Medulla oblongata (tissue), 1 donor: ENCODE measurements around the gene PDCD4.

ENCODE experiments used
- DNase-seq: peaks from one replicate; pipeline ENCODE4 v3.0.0-alpha.2; 2015; ENCODE audit errors: extremely low spot score

PDCD4 gene

DNA sequence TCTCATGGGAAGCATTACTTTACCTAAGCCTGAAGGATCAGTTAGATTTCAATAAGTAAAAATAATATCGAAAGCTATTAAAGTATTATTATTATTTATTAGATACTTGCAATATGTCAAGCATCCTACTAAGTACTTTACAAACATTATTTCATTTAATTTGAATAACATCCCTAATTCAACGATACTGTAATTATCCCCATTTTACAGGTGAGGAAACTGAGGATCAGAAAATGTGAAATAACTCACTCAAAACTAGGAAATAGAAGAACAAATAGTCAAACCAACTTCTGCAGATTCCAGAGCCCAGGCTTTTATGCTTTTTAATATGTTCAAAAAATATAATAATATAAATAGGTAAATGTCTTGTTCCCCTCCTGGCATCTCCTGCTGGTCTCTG, 10.3 kb upstream of the PDCD4 start:
- no peak for DNase-seq

DNA sequence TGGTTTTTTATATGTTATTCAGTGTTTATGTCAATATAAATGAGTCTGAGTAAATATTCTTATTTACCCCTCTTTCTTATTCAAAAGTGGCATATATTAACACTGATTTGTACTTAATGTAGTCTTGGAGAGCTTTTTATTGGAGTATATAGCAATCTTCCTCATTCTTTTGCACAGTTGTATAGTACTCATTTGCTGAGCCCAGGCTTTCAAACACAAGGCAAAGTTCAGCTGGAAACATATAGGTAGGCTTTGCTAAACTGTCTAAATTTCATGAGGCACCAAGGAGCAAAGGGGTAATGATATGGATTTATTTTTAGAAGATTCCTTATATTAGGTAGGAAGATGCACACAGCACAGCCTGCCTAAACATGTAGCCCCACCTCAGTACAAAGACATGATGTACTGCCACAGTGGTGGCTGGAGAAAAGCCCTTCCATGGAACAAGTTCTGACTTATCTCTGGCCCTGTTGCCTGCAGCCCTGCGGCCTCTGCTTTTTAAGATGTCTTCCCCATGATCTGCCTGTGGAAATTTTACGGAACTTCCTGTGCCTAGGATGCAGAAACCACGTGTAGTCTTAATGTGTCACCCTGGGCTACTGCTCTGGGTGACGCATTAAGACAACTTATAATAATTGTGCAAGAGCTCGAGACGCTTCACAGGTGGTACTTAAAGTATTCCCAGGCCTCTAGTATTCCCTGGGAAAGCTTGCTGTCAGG, 9.6 kb upstream of the PDCD4 start:
- DNase-seq: no peak

DNA sequence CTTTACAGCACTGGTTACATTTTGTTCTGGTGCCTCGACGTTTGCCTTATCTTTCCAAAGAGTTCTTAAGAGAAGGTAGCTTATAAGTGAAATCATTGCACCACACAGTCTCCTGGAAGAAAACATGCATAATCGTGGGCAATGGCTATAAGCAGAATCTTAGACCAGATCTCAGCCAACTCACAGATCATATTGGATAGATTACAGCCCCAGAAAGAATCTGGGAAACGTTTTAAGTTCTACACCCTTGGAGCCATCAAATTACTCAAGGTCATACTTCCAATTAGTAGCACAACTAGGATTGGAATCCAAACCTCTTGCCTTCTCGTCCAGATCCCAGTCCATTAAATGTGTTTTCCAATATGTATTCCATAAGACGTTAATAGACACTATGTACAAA, 8.8 kb upstream of the PDCD4 start:
- DNase-seq: no peak

DNA sequence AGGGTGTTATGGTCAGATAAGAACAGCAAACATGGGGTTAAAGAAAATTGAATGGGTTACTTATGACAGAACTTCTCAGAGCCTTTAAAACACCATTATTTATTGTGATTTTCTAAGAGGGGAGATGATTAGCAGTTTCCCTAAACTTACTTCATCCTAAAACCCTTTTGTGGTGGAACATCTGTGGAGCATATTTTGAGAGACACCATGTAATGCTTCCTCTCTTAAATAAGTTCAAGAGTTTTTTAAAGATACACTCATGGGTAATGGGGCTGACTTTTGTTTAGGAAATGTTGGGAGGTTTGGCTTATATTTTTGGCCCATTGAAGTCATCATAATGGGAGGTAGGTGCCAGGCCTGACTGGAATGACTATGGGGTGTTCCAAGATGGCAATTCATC, 8.4 kb upstream of the PDCD4 start:
- no peak for DNase-seq

DNA sequence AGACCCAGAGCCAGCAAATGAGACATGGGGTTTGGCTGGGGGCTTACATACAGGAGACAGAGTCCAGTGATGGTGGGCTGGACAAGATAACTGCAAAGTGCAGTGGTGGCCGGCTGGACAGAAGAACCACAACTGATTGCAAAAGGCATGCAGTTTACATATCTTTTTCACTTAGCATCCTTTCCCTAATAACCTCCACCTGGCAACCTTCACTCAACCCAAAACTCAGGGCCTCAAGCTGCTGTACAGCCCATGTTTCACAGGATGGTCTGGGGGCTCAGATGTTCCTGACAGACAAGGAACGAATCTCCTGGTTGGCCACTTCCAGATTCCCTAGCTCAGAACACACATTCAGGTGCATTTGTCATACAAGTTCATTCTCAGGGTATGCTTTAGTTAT, 7.8 kb upstream of the PDCD4 start:
- DNase-seq: no peak

DNA sequence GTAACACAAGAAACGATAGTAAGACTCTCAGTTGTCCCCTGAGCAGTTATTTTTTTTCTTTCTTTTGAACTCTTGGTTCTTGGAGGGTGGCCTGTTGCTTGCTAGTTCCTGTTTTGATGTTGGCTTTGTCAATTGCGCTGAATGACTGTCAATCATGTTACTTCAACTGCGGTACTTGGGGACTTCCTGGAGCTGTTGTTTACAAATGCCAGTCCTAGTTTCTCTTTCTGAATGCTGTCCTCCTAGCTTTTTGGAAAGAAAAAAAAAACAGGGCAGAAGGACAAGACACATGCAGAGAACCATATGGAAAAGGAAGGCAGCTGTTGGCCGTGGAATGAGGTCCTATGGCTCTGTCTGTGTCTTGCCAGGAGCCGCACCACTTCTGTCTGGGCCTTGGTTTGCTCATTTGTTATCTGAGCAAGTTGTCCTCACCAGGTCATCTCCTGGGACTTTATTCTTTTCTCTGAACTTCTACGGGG, 7.0 kb upstream of the PDCD4 start:
- DNase-seq: peak; percentile 77

DNA sequence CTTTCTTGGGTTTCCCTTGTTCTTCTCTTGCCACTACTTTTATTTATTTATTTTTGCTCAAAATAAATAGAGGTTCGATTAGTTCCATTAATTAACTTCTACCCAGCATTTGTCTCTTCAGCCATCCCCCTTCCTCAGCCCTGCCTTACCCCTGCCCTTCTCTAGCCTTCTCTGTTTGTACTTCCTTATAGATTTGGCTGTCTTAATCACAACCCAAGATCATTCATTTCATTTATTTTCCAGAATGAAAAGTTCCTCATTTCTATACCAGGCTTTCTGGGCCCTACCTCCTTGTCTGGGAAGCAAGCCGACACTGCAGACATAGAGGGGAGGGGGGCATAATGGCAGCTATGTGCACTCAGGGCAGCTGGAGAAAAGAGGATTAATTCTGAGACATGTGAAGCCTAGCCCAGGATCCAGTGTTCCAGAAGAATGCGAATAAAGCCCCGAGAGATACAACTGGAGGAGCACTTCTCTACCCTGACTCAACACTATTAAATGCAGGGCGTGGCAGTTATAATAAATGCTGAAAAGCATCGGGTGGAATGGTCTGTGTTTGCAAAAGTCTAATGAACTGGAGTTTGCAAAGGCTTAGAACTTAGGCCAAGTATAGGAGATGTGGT, 6.4 kb upstream of the PDCD4 start:
- DNase-seq: no peak

DNA sequence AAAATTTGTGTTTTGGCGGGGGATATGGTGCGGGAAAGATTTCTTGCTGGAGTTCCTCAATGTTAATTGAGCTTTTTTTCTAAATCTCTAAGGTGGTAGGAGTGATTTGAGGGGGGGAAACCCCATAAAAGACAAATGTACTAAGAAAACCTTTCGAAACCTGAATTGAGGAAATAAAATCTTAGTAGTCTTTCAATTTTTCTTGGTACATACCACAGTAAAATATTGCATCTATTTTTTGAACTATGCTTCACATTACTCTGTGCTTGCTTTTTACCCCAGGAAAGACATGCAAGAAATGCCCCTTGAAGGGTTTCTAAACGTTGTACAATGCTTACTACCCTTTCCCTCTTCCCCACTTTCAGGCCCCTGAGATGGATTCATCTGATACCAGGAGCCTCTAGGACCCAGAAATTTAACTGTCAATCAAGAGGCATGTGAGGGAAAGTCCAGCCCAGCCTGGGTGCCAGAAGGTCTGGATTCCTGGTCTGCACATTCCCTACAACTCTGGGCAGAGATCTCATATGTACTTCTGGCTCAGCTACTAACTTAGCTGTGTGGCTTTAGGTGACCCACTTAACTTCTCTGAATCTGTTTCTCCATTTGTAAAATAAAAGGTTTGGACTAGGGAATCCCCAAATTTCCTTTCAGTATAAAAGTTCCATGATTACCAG, 5.8 kb upstream of the PDCD4 start:
- DNase-seq: no peak

DNA sequence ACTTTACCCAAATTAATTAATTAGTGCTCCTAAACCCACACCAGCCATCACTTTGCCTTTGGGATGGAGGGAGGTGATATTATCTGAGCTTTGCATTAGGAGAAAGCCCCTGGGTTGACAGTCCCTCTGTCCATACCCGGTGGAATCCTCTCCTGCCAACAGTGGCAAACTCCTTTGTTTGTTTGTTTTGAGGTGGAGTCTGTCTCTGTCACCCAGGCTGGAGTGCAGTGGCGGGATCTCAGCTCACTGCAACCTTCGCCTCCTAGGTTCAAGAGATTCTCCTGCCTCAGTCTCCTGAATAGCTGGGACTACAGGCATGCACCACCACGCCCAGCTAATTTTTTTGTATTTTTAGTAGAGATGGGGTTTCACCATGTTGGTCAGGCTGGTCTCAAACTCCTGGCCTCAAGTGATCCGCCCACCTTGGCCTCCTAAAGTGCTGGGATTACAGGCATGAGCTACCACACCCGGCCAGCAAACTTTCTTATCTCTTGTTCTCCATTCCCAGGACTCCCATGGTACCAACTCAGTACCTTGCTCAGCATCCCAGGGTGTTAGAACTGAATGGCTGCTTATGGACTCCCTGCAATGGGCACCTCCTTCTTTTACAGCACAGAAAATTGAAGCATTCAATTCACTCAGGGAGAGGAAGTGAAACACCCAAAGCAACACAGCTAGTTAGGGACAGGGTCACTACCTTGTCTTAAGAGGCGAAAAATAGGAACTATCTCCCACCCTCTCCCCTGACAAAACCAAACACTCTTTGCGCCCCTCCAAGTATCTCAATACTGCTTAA, 4.5 kb upstream of the PDCD4 start:
- peak; percentile 50 for DNase-seq

DNA sequence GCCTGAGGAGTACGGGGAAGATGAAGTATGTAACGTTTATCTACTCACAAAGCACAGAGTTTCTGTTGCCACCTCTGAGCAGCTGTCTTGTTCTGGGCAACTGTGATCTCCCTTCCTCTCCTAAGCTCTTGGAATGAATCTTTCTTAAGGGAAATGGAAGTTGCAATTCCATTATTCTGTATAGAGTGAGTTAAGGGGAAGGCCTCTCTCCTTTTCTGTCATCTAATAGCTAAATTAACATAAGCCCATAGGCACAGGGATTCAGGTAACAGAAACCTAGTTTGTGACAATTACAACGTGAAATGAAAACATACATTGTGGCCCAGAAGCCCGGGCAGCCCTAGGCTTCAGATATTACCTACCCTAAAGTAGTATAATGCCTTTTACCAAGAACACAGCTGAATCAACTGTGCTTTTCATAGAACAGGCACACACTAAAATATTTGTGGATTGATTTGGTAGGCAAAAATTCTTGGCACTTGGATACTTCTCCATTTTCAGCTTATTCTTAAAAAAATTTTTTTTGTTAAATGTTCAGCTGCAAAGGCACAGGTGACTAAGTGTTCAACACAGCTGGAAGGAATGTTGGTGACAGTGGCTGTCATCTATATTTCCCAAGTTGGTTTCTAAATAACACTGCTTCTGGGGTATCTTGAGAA, 3.8 kb upstream of the PDCD4 start:
- no peak for DNase-seq

DNA sequence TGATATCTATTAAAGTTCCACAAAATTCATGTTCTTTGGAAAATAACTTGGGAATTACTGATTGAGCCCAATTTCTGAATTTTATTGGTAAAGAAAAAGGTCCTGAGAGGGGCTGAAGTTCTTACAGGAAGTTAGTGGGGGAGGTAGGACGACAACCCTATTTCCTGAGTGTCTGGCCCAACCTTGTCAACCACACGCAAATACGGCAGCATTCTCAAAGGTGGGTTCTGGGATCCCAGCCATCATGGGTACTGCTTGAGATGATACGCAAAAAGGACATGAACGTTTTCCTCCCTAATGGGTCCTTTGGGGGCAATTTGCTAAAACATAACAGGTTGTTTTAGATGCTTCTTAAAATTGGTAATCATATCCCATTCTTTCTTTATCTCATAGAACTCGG, 2.7 kb upstream of the PDCD4 start:
- DNase-seq: no peak

DNA sequence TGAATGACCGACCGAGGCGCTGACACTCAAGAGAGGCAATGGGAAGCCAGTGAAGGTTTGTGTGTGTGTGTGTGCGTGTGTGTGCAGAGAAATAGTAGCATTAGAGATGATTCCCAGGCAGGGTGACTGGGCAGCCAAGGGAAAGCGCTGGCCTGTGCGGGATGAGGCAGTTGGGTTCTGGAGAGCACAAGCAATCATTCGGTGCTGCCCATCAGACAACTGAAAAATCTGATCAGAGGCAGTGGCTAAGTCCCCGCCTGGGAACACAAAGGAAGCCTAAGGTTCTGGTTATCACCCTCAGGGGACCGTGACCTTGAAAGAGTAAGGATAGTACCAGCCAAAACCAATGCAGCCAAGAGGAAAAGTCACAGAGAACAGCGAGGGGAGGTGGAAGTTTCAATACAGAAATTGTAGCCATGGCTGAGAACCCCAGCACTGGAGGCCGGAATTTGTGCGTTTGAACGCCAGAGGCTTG, 868 bp upstream of the PDCD4 start:
- DNase-seq: no peak

DNA sequence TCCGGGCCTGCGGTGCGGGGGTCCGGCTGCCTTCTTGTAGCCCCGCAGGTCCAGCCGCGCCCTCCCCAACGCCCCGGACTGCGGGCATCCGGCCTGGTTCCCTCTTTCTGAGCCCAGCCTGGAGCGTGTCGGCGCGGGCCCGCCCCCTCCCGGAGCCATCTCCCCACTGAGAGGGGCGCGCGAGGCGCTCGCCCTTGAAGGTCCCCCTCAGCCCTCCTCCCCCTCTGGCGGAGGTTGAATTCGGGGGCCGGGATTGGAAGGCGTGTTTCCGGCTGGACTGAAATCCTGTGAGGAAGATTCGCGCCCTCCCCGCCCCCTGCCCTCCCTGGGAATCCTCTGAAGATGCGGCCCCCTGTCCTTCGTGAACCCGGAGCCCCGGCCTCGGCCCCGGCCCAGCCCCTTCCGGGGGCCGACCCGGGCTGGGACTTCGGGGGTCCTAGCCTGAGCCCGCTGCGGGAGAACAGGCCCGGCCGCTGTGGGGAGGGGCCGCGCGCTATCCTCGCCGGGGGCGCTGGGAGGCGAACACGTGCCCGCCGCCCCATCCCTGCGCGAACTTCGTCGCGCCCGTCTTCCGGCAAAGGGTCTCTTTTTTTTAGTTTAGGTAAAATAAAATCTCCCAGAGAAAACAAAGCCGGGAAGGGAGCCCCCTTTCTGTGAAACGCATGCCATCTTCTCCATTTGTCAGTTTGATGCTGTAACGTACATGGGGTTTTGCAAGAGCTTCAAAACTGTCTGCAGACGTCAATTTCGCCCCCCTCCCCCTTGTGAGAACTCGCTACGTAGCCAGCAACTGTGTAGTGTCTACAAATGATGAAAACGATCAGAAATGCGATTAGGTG, 636 bp downstream of the PDCD4 start:
- peak; percentile 76 for DNase-seq

DNA sequence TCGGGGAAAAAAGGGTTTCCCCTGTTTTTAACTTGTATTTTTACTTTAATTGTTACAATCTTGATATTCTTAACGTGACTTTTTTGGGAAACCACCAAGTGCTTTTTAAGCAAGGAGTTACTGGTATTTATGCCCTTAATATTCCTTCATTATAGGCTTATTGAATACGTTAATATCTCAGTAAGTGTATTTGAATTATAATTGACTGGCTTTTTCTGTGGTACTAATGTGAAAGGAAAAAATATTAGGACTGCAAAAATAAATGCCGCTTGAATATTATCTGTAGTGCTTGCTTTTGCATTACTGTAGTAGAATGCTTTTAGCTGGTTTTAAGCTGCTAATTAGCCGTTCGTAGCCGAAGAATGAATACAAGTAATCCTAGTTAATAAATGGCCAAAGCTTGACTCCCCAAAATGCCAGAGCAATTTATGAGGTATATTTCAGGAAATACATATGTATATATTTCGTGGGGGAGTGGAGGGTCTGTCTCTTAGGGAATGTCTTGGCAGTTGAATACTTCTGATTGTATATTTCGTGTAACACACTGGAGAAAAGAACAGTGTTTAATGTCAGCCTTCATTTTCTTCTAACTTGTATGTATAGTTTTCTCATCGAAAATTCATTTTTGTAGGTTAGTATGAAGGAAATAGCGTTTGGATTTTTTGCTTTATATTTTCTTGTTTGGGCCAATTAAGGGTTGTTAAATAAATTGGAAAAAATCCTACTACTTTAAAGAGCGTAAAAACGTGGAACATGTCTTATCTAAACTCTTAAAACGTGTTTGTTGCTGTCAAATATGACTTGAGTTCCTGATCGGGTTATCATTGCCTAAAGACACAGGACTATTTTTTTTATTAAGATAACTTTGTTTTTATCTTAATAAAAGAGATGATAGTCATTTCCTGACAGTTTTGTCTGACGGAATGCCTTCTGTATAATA, 1.5 kb downstream of the PDCD4 start:
- peak; percentile 22 for DNase-seq

DNA sequence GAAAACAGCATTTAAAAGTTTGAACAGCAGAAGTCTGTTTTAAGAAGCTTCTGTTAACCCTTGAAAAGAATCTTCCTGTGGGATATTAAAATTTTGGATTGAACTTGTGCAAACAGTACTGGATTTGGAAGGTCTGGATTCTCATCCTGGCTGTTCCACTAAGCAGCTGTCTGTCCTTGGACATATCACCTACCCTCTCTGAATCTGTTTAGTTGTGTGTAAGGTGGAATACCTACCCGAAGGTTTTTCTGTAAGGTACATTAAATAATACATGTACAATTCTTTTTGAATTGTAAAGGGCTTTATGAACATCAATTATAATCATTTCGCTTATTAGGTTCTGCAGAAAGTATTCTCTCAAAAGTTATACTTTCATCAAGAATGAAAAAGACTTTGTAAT, 2.2 kb downstream of the PDCD4 start:
- no peak for DNase-seq

DNA sequence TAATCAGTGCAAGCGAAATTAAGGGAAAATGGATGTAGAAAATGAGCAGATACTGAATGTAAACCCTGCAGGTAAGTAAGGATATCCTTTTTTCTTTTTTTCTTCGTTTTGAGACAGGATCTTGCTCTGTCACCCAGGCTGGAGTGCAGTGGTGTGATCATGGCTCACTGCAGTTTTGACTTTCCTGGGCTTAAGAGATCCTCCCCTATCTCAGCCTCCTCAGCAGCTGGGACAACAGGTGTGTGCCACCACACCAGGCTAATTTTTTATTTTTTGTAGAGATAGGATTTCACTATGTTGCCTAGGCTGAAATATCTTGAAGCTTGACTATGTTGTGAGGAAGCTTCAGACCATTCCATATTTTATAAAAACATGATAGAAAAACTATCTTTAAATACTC, 4.3 kb downstream of the PDCD4 start:
- no peak for DNase-seq

DNA sequence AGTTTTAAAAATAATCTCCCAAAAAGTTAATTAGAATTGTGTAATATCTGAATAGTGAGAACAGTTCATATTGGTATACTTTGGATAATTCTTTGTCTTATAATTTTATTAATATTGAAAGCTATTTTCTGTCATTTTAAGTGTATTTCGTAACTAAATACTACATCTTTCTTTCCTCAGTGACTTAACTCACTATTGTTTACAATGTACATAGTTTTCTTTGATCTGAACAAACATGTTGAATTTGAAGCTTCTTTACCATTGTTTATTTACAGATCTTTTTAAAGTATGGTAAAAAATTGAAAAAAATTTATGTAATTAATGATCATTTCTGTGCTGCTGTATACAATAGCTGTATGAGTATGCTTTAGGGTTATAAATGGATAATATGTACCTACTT, 5.1 kb downstream of the PDCD4 start:
- DNase-seq: no peak

DNA sequence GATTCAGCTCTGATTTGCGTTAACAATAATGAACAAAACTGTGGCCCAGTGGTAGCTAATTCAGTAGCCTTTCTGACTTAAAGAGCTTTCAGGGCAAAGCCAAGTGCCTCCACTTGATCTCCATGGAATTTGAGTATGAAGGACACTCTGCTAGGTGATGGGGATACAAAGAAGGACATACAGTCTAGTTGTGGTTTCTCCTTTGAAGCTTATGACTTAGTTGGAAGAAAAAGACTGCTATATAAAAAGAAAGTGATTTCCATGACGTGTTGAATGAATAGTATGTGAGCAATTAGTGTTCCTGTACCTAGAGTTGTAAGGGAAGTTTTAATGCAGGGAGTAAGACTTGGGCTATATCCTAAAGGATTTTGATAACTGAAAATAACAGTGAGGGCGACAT, 8.3 kb downstream of the PDCD4 start:
- no peak for DNase-seq

DNA sequence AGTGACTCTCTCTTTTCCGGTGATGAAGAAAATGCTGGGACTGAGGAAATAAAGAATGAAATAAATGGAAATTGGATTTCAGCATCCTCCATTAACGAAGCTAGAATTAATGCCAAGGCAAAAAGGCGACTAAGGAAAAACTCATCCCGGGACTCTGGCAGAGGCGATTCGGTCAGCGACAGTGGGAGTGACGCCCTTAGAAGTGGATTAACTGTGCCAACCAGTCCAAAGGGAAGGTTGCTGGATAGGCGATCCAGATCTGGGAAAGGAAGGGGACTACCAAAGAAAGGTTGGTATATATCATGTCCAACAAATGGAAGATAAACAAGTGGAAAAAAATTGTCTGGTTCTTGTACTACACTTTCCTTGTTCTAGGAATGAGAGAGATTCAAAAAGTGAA, 9.5 kb downstream of the PDCD4 start:
- DNase-seq: no peak

DNA sequence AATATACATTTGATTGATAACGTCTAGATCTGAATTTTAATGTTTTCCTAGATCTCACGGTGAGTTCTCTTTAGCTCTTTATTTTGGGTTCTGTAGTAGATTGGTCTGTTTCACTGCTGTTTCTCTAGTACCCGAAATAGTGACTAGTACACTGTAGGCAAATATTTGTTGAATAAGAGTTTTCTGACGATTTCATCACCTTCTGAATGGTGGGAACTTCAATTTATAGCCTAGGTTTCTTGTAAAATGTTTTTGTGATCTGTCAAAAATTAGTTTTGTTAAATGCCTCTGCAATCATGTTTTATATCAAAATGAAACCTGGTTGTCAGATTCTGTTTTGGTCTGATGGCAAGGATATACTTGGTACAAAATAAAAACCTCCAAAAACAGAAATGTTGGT, 10.2 kb downstream of the PDCD4 start:
- DNase-seq: no peak
